RCC 7860 (cell line): Measurements from ENCODE around the gene FAXDC2.
"Not testable (repeated sequence)": the region's sequence is repeated elsewhere in the genome, so short reads cannot be mapped to it uniquely, and the experiment has no call there.

ENCODE experiments used
- DNase-seq: peaks from one replicate; pipeline ENCODE4 v3.0.0-alpha.2; 2015; ENCODE audit warnings: low spot score
- FAIRE-seq: peaks from 2 replicates; lab custom pipeline; 2012; peaks lifted over from hg19 to GRCh38; lab: Jason Lieb, UNC

The FAXDC2 gene

GRCh38 chr5:154832804-154833203, 17.6 kb downstream of the FAXDC2 start:
- FAIRE-seq, DNase-seq: not testable (repeated sequence)

GRCh38 chr5:154831451-154831850, 19.0 kb downstream of the FAXDC2 start:
- no peak for FAIRE-seq
- DNase-seq = no peak

GRCh38 chr5:154830596-154830995, 19.8 kb downstream of the FAXDC2 start:
- no peak for FAIRE-seq
- no peak for DNase-seq

- no peak for FAIRE-seq
Observed at GRCh38 chr5:154830219-154830595, 20.2 kb downstream of the FAXDC2 start.

GRCh38 chr5:154829589-154830218, 20.7 kb downstream of the FAXDC2 start:
- FAIRE-seq = no peak
- peak; percentile 26 for DNase-seq

More at GRCh38 chr5:154830219-154830595, 20.2 kb downstream of the FAXDC2 start:
- DNase-seq = no peak

GRCh38 chr5:154829181-154829588, 21.2 kb downstream of the FAXDC2 start:
- FAIRE-seq (no peak), DNase-seq (no peak)

GRCh38 chr5:154824070-154824469, 26.3 kb downstream of the FAXDC2 start:
- FAIRE-seq (no peak), DNase-seq (no peak)

- FAIRE-seq (no peak), DNase-seq (no peak)
Observed at GRCh38 chr5:154823605-154824004, 26.8 kb downstream of the FAXDC2 start.

- FAIRE-seq, DNase-seq: not testable (repeated sequence)
Observed at GRCh38 chr5:154822896-154823295, 27.5 kb downstream of the FAXDC2 start.

GRCh38 chr5:154820383-154820782, 30.0 kb downstream of the FAXDC2 start:
- no peak for DNase-seq
- FAIRE-seq = no peak

GRCh38 chr5:154819546-154819945, 30.9 kb downstream of the FAXDC2 start:
- no peak for FAIRE-seq
- DNase-seq = no peak

GRCh38 chr5:154818471-154819116, 31.8 kb downstream of the FAXDC2 start:
- no peak for DNase-seq
- FAIRE-seq = no peak

GRCh38 chr5:154817815-154818214, 32.6 kb downstream of the FAXDC2 start:
- no peak for FAIRE-seq
- no peak for DNase-seq

- DNase-seq = no peak
- FAIRE-seq = no peak
Observed at GRCh38 chr5:154816891-154817492, 33.4 kb downstream of the FAXDC2 start.

GRCh38 chr5:154815684-154816247, 34.6 kb downstream of the FAXDC2 start:
- DNase-seq = no peak
- FAIRE-seq = no peak

- no peak for FAIRE-seq
- no peak for DNase-seq
Observed at GRCh38 chr5:154815025-154815424, 35.4 kb downstream of the FAXDC2 start.

GRCh38 chr5:154813736-154814135, 36.7 kb downstream of the FAXDC2 start:
- DNase-seq (no peak), FAIRE-seq (no peak)

- no peak for FAIRE-seq
- DNase-seq = no peak
Observed at GRCh38 chr5:154813158-154813557, 37.2 kb downstream of the FAXDC2 start.

GRCh38 chr5:154811653-154812465, 38.5 kb downstream of the FAXDC2 start:
- FAIRE-seq (no peak), DNase-seq (peak; percentile 35)

GRCh38 chr5:154811239-154811638, 39.2 kb downstream of the FAXDC2 start:
- FAIRE-seq (no peak), DNase-seq (no peak)

GRCh38 chr5:154806176-154806575, 44.2 kb downstream of the FAXDC2 start:
- FAIRE-seq = no peak
- no peak for DNase-seq
